ENCODE measurements around the gene TSPAN16.

The TSPAN16 gene

DNA sequence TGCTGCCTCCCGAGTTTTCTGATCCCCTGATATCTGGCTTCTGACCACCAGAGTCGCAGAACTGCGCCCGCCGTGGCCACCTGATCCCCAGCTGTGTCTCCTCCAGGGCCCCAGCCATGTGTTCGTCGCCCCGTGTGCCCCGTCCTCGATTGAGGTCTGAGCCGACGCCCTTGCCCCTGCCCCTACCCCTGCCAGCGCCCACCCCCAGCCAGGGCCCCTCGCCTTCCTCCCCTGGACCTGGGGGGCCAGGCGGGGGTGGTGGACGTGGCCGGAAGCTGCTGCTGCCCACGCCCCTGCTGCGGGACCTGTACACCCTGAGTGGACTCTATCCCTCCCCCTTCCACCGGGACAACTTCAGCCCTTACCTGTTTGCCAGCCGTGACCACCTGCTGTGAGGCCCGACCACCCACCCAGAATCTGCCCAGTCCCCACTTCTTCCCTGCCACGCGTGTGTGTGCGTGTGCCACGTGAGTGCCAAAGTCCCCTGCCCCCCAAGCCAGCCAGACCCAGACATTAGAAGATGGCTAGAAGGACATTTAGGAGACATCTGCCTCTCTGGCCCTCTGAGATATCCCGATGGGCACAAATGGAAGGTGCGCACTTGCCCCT, 68.4 kb downstream of the TSPAN16 start:
- no peak overlapping the region for H3K4me2 ChIP-seq (ENCODE audit: insufficient read depth, low read length)
- no peak overlapping the region for H3K4me3 ChIP-seq (ENCODE audit: low read depth in 1 of 2, low read length in 2 of 2)

DNA sequence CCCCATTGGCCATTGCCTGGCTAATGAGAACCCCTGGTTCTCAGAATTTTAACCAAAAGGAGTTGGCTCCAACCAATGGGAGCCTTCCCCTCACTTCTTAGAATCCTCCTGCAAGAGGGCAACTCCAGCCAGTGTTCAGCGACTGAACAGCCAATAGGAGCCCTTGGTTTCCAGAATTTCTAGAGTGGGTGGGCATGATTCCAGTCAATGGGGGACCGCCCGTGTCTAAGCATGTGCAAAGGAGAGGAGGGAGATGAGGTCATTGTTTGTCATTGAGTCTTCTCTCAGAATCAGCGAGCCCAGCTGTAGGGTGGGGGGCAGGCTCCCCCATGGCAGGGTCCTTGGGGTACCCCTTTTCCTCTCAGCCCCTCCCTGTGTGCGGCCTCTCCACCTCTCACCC, 69.0 kb downstream of the TSPAN16 start:
- no peak overlapping the region for H3K27ac ChIP-seq (ENCODE audit: low read length)
- H3K4me3 ChIP-seq (ENCODE audit: low read depth in 1 of 2, low read length in 2 of 2), result no peak overlapping the region
- no peaks in the 10 kb centered on the region for H3K27me3 ChIP-seq (ENCODE audit: insufficient read depth, low read length, poor library complexity)
- no peak overlapping the region for H3K9ac ChIP-seq (ENCODE audit: low read depth, low read length)
- DNase-seq, result no peak
- no peak for TF ChIP-seq EZH2 (IDR thresholded peaks at IDR 0.05; ENCODE audit: borderline replicate concordance, low read depth, low read length, severe bottlenecking)
- TF ChIP-seq, protein P1, sequence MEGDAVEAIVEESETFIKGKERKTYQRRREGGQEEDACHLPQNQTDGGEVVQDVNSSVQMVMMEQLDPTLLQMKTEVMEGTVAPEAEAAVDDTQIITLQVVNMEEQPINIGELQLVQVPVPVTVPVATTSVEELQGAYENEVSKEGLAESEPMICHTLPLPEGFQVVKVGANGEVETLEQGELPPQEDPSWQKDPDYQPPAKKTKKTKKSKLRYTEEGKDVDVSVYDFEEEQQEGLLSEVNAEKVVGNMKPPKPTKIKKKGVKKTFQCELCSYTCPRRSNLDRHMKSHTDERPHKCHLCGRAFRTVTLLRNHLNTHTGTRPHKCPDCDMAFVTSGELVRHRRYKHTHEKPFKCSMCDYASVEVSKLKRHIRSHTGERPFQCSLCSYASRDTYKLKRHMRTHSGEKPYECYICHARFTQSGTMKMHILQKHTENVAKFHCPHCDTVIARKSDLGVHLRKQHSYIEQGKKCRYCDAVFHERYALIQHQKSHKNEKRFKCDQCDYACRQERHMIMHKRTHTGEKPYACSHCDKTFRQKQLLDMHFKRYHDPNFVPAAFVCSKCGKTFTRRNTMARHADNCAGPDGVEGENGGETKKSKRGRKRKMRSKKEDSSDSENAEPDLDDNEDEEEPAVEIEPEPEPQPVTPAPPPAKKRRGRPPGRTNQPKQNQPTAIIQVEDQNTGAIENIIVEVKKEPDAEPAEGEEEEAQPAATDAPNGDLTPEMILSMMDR (IDR thresholded peaks at IDR 0.05; ENCODE audit: borderline replicate concordance, extremely low read depth, low read length, poor library complexity, severe bottlenecking), result no peak
- no peak overlapping the region for H3K4me2 ChIP-seq (ENCODE audit: insufficient read depth, low read length)
- H3K9me3 ChIP-seq (ENCODE audit: insufficient read depth, low read length, severe bottlenecking), result no peaks in the 10 kb centered on the region
- H3K36me3 ChIP-seq (ENCODE audit: insufficient read depth, low read length), result peaks cover 6% of the 10 kb centered on the region
- no peak for ATAC-seq (ENCODE audit: insufficient read depth, low read depth)
- H3K4me1 ChIP-seq (ENCODE audit: insufficient read depth, low read length), result no peaks in the 10 kb centered on the region
- no peaks in the 10 kb centered on the region; the same call in 1 of the 2 replicates for H4K20me1 ChIP-seq (ENCODE audit: insufficient read depth, low read length)
- H3K79me2 ChIP-seq (ENCODE audit: insufficient read depth, low read length), result no peaks in the 10 kb centered on the region
- H2AFZ ChIP-seq (ENCODE audit: low read depth, low read length), result no peak overlapping the region

More for the DNA sequence above, 68.4 kb downstream of the TSPAN16 start:
- Histone ChIP-seq H3K4me1 (ENCODE audit: insufficient read depth, low read length) (no peaks in the 10 kb centered on the region), H2AFZ (ENCODE audit: low read depth, low read length) (no peak overlapping the region), H3K79me2 (ENCODE audit: insufficient read depth, low read length) (no peaks in the 10 kb centered on the region), H4K20me1 (ENCODE audit: insufficient read depth, low read length) (no peaks in the 10 kb centered on the region; the same call in 1 of the 2 replicates), H3K27me3 (ENCODE audit: insufficient read depth, low read length, poor library complexity) (no peaks in the 10 kb centered on the region), H3K9ac (ENCODE audit: low read depth, low read length) (no peak overlapping the region), H3K27ac (ENCODE audit: low read length) (no peak overlapping the region), H3K36me3 (ENCODE audit: insufficient read depth, low read length) (peaks cover 6% of the 10 kb centered on the region), H3K9me3 (ENCODE audit: insufficient read depth, low read length, severe bottlenecking) (no peaks in the 10 kb centered on the region)
- DNase-seq, result no peak
- no peak for ATAC-seq (ENCODE audit: insufficient read depth, low read depth)
- TF ChIP-seq EZH2 (IDR thresholded peaks at IDR 0.05; ENCODE audit: borderline replicate concordance, low read depth, low read length, severe bottlenecking), result no peak
- TF ChIP-seq, protein P1 (IDR thresholded peaks at IDR 0.05; ENCODE audit: borderline replicate concordance, extremely low read depth, low read length, poor library complexity, severe bottlenecking), result no peak

Data from DND-41 (cell line).